Uterus (tissue), 4 donors: ENCODE measurements around the gene LRP3. TPM values are rescaled to one million over a fixed set of nuclear protein-coding genes. Genes with fewer than 3 reads are reported as not detected.

Source experiments
- DNase-seq, 2 donors: peaks; one replicate each; pipeline ENCODE4 v3.0.0-alpha.2; 2019 to 2020
- H3K27ac ChIP-seq, 2 donors: fragments of 200-600 bp; sonication (generic); 1 replicate in 1 of 2; 2 replicates in 1 of 2; pipeline ENCODE4 v1.5.1; 2016 to 2018
- H3K27me3 ChIP-seq, 2 donors: fragments of 200-600 bp; sonication (generic); one replicate each; pipeline ENCODE4 v1.5.1; 2018 to 2019; ENCODE audit warnings: control low read depth in 1 of 2
- H3K36me3 ChIP-seq, 2 donors: fragments of 200-600 bp; sonication (generic); one replicate each; pipeline ENCODE4 v1.5.1; 2019; ENCODE audit warnings: control low read depth in 1 of 2
- H3K4me1 ChIP-seq, 2 donors: fragments of 200-600 bp; sonication (generic); one replicate each; pipeline ENCODE4 v1.5.1; 2018 to 2019; ENCODE audit warnings: control low read depth in 1 of 2
- H3K4me3 ChIP-seq, 2 donors: fragments of 200-600 bp; sonication (generic); 1 replicate in 1 of 2; 2 replicates in 1 of 2; pipeline ENCODE4 v1.5.1; 2018 to 2019; ENCODE audit warnings: mild to moderate bottlenecking in 1 of 2
- H3K9me3 ChIP-seq, 2 donors: fragments of 200-600 bp; sonication (generic); one replicate each; pipeline ENCODE4 v1.5.1; 2019; ENCODE audit warnings: control low read depth in 1 of 2
- POLR2A ChIP-seq, 2 donors: fragments of 450-650 bp; IDR thresholded peaks; one replicate each; pipeline ENCODE4 v1.6.1; 2016; ENCODE audit warnings: antibody characterized with exemption in 2 of 2, mild to moderate bottlenecking in 1 of 2, moderate library complexity in 1 of 2
- intact Hi-C: fragments of 100-400 bp; cut with DNase I; formaldehyde crosslinking; loops from one replicate; pipeline ENCODE4 v1.15.1; 2023; ENCODE audit warnings: low total_unique reads
- total RNA-seq, 4 donors: library from RNA; depleted of rRNA in 3 of 4; stranded (reverse); fragments of >200 nt in 3 of 4; gene quantifications; one replicate each; pipeline versions ENCODE4 v1.1.0 to v1.2.4, GENCODE V29; 2014 to 2023
- TF ChIP-seq, protein P1 (sequence below), 4 experiments: fragments of 200-600 bp in 2 of 4; fragments of 450-650 bp in 2 of 4; sonication (generic) in 2 of 4; IDR thresholded peaks; one replicate each; pipeline ENCODE4 v1.5.1; 2016 to 2019; ENCODE audit warnings: antibody characterized with exemption in 4 of 4, mild to moderate bottlenecking in 2 of 4, moderate library complexity in 1 of 4
- donor health status: DM: yes; HTN: yes; CAD: no.

LRP3 gene
- total RNA-seq, 4 donors from 2014 or later = 5.9 to 26.9 (median 23.3) TPM

DNA sequence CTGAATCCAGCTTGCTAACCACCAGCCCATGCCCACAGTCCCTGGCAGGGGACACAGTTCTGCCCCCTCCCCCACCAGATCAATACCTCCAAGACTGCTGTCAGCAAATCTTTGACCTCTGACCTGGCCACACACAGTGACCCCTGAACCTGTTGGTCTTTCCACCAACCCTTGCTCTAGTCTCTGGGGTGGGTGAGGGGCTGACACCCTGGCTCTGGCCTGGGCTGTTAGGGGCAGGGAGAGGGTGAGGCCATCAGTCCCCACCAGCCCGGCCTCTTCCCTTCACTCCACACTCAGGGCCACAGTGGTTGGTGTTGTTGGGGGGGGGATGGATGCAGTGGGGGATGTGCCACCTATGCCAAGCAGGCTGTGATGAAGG is 53.3 kb downstream of the LRP3 start:
- H3K9me3 ChIP-seq = peaks cover 0 to 6% of the 10 kb centered on the region in 2 donors
- DNase-seq = no peak
- H3K27ac ChIP-seq = no peak overlapping the region
- no peak for TF ChIP-seq POLR2A (IDR thresholded peaks at IDR 0.05)
- TF ChIP-seq, protein P1, sequence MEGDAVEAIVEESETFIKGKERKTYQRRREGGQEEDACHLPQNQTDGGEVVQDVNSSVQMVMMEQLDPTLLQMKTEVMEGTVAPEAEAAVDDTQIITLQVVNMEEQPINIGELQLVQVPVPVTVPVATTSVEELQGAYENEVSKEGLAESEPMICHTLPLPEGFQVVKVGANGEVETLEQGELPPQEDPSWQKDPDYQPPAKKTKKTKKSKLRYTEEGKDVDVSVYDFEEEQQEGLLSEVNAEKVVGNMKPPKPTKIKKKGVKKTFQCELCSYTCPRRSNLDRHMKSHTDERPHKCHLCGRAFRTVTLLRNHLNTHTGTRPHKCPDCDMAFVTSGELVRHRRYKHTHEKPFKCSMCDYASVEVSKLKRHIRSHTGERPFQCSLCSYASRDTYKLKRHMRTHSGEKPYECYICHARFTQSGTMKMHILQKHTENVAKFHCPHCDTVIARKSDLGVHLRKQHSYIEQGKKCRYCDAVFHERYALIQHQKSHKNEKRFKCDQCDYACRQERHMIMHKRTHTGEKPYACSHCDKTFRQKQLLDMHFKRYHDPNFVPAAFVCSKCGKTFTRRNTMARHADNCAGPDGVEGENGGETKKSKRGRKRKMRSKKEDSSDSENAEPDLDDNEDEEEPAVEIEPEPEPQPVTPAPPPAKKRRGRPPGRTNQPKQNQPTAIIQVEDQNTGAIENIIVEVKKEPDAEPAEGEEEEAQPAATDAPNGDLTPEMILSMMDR (IDR thresholded peaks at IDR 0.05) = no peak
- intact Hi-C loops = no loop called here
- no peaks in the 10 kb centered on the region for H3K27me3 ChIP-seq
- H3K4me1 ChIP-seq = no peaks in the 10 kb centered on the region
- H3K4me3 ChIP-seq = no peak overlapping the region
- H3K36me3 ChIP-seq = no peaks in the 10 kb centered on the region

DNA sequence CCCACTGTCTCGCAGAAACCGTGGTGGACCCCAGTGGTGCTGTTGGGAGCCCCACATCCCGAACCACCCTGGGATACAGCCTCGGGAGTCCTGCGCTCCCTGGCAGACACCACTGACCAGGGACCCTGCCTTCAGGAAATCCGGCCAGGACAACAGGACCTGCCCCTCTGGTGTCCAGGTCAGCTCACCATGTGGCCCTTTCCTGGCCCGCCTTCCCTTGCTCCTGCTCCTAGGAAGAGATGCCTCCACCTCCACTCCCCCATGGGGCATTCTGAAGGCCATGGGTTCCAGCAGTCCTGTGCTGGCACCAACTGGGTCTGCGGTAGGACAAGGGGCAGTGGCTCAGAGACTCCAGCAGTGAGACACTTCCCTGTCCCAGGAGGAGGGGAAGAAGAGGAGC is 54.0 kb downstream of the LRP3 start:
- Histone ChIP-seq H3K4me3 (no peak overlapping the region), H3K27ac (no peak overlapping the region), H3K4me1 (no peaks in the 10 kb centered on the region), H3K27me3 (no peaks in the 10 kb centered on the region), H3K9me3 (peaks cover 0 to 6% of the 10 kb centered on the region in 2 donors), H3K36me3 (no peaks in the 10 kb centered on the region)
- intact Hi-C loops = no loop called here
- TF ChIP-seq, protein P1 (IDR thresholded peaks at IDR 0.05) = no peak
- no peak for TF ChIP-seq POLR2A (IDR thresholded peaks at IDR 0.05)
- no peak for DNase-seq

DNA sequence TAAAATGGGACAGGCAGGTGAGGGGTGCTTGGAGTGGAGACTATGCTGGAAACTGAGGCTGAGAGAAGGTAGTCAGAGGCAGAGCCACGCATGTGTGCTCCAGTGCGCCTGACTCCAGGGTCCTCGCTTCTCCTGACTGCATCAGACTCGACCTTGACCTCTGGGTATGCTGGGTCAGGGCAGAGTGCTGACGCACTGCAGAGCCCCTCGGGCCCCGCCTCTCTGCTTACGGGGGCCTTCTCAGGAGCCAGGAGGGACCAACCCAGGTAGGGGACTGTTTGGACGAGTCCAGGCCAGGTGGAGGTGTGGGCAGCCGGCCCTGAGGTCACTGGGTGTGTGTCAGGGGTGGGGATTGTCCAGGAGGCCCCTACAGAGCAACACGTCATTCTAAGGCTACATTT is 54.4 kb downstream of the LRP3 start:
- intact Hi-C loops = no loop called here
- no peak overlapping the region for H3K4me3 ChIP-seq
- H3K36me3 ChIP-seq = no peaks in the 10 kb centered on the region
- no peaks in the 10 kb centered on the region for H3K27me3 ChIP-seq
- no peak for TF ChIP-seq POLR2A (IDR thresholded peaks at IDR 0.05)
- TF ChIP-seq, protein P1 (IDR thresholded peaks at IDR 0.05) = no peak
- H3K4me1 ChIP-seq = no peaks in the 10 kb centered on the region
- peaks cover 0 to 6% of the 10 kb centered on the region in 2 donors for H3K9me3 ChIP-seq
- DNase-seq = no peak
- H3K27ac ChIP-seq = no peak overlapping the region

DNA sequence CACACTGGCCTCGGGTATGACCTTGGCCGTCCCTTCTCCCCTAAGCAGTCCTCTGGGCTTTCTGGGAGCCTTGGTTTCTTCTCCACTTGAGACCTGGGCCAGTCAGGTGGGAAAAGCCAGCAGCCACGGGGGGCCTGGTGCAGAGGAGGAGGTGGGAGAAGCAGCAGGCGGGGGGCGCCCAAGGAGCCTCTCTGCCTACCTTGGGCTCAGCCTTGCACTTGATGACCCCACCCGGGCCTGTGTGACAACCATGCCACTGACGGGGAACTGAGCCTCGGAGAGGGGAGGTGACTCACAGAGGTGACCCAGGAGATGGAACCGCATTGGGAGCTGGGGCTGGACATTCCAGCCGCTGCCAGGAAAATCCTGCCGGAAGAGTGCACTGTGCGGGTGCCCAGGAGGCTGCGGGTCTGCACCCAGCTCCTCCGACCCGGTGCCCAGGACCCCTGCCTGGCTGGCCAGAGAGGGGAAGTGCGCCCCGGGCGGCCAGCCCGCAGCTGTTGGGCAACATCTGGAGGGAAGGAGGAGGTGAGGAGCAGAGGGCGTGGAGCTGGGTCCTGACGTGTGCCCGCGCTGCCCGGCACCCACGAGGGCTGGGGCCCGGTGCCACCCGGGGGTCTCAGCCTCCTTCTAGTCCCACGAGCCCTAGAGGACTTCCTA is 55.0 kb downstream of the LRP3 start:
- intact Hi-C loops = no loop called here
- DNase-seq = no peak
- no peaks in the 10 kb centered on the region for H3K4me1 ChIP-seq
- peaks cover 0 to 6% of the 10 kb centered on the region in 2 donors for H3K9me3 ChIP-seq
- H3K27ac ChIP-seq = no peak overlapping the region
- H3K36me3 ChIP-seq = no peaks in the 10 kb centered on the region
- no peaks in the 10 kb centered on the region for H3K27me3 ChIP-seq
- TF ChIP-seq POLR2A (IDR thresholded peaks at IDR 0.05) = no peak
- TF ChIP-seq, protein P1 (IDR thresholded peaks at IDR 0.05) = no peak
- H3K4me3 ChIP-seq = no peak overlapping the region

DNA sequence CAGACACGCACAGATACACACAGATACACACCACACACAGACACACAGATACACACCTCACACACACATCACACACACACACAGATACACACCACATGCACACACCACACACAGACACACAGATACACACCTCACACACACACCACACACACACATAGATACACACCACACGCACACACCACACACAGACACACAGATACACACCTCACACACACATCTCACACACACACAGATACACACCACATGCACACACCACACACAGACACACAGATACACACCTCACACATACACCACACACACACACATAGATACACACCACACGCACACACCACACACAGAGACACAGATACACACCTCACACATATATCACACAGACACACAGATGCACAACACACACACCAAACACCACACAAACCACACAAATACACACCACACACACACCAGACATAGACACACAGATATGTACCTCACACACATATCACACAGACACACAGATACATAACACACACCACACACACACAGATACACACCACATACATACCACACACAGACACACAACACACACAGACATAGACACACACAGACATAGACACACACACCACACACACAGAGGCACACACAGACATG is 55.7 kb downstream of the LRP3 start:
- Histone ChIP-seq H3K27ac (no peak overlapping the region), H3K4me3 (no peak overlapping the region), H3K27me3 (no peaks in the 10 kb centered on the region), H3K4me1 (no peaks in the 10 kb centered on the region), H3K9me3 (peaks cover 0 to 6% of the 10 kb centered on the region in 2 donors), H3K36me3 (no peaks in the 10 kb centered on the region)
- no peak for TF ChIP-seq POLR2A (IDR thresholded peaks at IDR 0.05)
- TF ChIP-seq, protein P1 (IDR thresholded peaks at IDR 0.05) = no peak
- intact Hi-C loops = no loop called here
- no peak for DNase-seq
